Esophagus muscularis mucosa (tissue), 4 donors: ENCODE results near the gene KCNQ4. TPM values are rescaled to one million over a fixed set of nuclear protein-coding genes. Genes with fewer than 3 reads are reported as not detected.

Experiments
- DNase-seq: peaks from one replicate; pipeline ENCODE4 v3.0.0-alpha.2; 2017; ENCODE audit errors: extremely low spot score
- H3K27ac ChIP-seq, 4 donors: fragments of 200-600 bp; sonication (generic); replicated peaks in 1 of 4; 1 replicate in 3 of 4; 2 replicates in 1 of 4; pipeline ENCODE4 v1.5.1; 2016 to 2019; ENCODE audit warnings: mild to moderate bottlenecking in 1 of 4
- H3K27me3 ChIP-seq, 4 donors: fragments of 200-600 bp; sonication (generic); one replicate each; pipeline versions ENCODE4 v1.5.1 to v1.6.0; 2016 to 2019
- H3K36me3 ChIP-seq, 4 donors: fragments of 200-600 bp; sonication (generic); one replicate each; pipeline ENCODE4 v1.5.1; 2016 to 2019
- H3K4me1 ChIP-seq, 4 donors: fragments of 200-600 bp; sonication (generic); one replicate each; pipeline ENCODE4 v1.5.1; 2016 to 2019
- H3K4me3 ChIP-seq, 4 donors: fragments of 200-600 bp; sonication (generic); 1 replicate in 2 of 4; 2 replicates in 2 of 4; pipeline ENCODE4 v1.5.1; 2016 to 2019; ENCODE audit warnings: mild to moderate bottlenecking in 4 of 4, moderate library complexity in 1 of 4
- H3K9me3 ChIP-seq, 4 donors: fragments of 200-600 bp; sonication (generic); 1 replicate in 3 of 4; 2 replicates in 1 of 4; pipeline ENCODE4 v1.5.1; 2016 to 2019
- CTCF ChIP-seq, 3 experiments: fragments of 200-600 bp in 2 of 3; fragments of 450-650 bp in 1 of 3; sonication (generic) in 2 of 3; IDR thresholded peaks; one replicate each; pipeline ENCODE4 v1.5.1; 2017 to 2019; ENCODE audit warnings: antibody characterized with exemption in 3 of 3, mild to moderate bottlenecking in 2 of 3, moderate library complexity in 1 of 3
- EP300 ChIP-seq: sonication (generic); formaldehyde crosslinking; IDR thresholded peaks from one replicate; pipeline ENCODE4 v1.6.1; 2017; ENCODE audit warnings: antibody characterized with exemption
- POLR2A ChIP-seq: fragments of 450-650 bp; IDR thresholded peaks from one replicate; pipeline ENCODE4 v1.6.1; 2017; ENCODE audit warnings: antibody characterized with exemption, moderate library complexity, mild to moderate bottlenecking, low read depth
- POLR2AphosphoS5 ChIP-seq, 2 donors: sonication (generic); formaldehyde crosslinking; IDR thresholded peaks; one replicate each; pipeline ENCODE4 v1.6.1; 2017; ENCODE audit warnings: antibody characterized with exemption in 2 of 2
- WGBS: methylation state at CpG from one replicate; pipeline ENCODE4 v1.1.5; 2018; 5-methylcytosine and 5-hydroxymethylcytosine counted together
- intact Hi-C: fragments of 100-400 bp; cut with DNase I; formaldehyde crosslinking; loops from one replicate; pipeline ENCODE4 v1.15.1; 2023
- total RNA-seq, 4 donors: library from RNA; depleted of rRNA; stranded (reverse); fragments of >200 nt; gene quantifications; one replicate each; pipeline versions ENCODE4 v1.1.0 to v1.2.1, GENCODE V29; 2016

The KCNQ4 gene
- total RNA-seq, 4 donors from 2014 or later: 9.3 to 22.0 (median 17.1) TPM

- TF ChIP-seq POLR2A: no peak
- TF ChIP-seq EP300: no peak
- Histone ChIP-seq H3K4me3 (no peak overlapping the region), H3K27me3 (no peaks in the 10 kb centered on the region), H3K9me3 (peaks cover 0 to 11% (median 2%) of the 10 kb centered on the region in 4 donors), H3K4me1 (peaks cover 0 to 30% (median 15%) of the 10 kb centered on the region in 4 donors), H3K36me3 (no peaks in the 10 kb centered on the region), H3K27ac (no peak overlapping the region)
- 90% methylated on average over 1 of the region's 1 CpG for WGBS
- no peak for DNase-seq
- intact Hi-C loops: loop anchor here (5.0 kb wide), 1 partner anchor 179 kb away; the partner anchor contains the start of gene RIMS3
Observed at GRCh38 chr1:40845895-40846294, 62.3 kb downstream of the KCNQ4 start.

GRCh38 chr1:40847023-40847745 is 63.6 kb downstream of the KCNQ4 start:
- WGBS: 86% methylated on average over 6 of the region's 6 CpGs
- peaks cover 0 to 10% (median 2%) of the 10 kb centered on the region in 4 donors for H3K9me3 ChIP-seq
- no peaks in the 10 kb centered on the region for H3K36me3 ChIP-seq
- TF ChIP-seq EP300 (no peak), CTCF (IDR thresholded peaks at IDR 0.05) (no peak), POLR2A (no peak), POLR2AphosphoS5 (IDR thresholded peaks at IDR 0.05) (no peak)
- no peak overlapping the region for H3K27ac ChIP-seq
- peaks cover 0 to 30% (median 15%) of the 10 kb centered on the region in 4 donors for H3K4me1 ChIP-seq
- intact Hi-C loops: loop anchor here (5.0 kb wide), 1 partner anchor 180 kb away; the partner anchor contains the start of gene RIMS3
- DNase-seq: no peak
- H3K27me3 ChIP-seq: no peaks in the 10 kb centered on the region
- H3K4me3 ChIP-seq: no peak overlapping the region

- WGBS: 58% methylated on average over 5 of the region's 6 CpGs
- intact Hi-C loops: loop anchor here (2.0 to 5.0 kb wide), 2 partner anchors 104 to 181 kb away; partner anchors contain the start of gene RIMS3
- Histone ChIP-seq H3K4me3 (no peak overlapping the region), H3K27me3 (no peaks in the 10 kb centered on the region), H3K9me3 (no peaks in the 10 kb centered on the region), H3K4me1 (peaks cover 0 to 30% (median 15%) of the 10 kb centered on the region in 4 donors), H3K27ac (no peak overlapping the region), H3K36me3 (no peaks in the 10 kb centered on the region)
- DNase-seq: no peak
- TF ChIP-seq EP300: no peak
- TF ChIP-seq POLR2AphosphoS5 (IDR thresholded peaks at IDR 0.05): peak in 1 of 2 donors; percentile 37
- TF ChIP-seq POLR2A: no peak
- peak; percentile 75 to 90 (median 84) for TF ChIP-seq CTCF (IDR thresholded peaks at IDR 0.05)
Observed at GRCh38 chr1:40848530-40849189, 65.1 kb downstream of the KCNQ4 start.

- H3K27me3 ChIP-seq: no peaks in the 10 kb centered on the region
- 19% methylated on average over 12 of the region's 12 CpGs for WGBS
Observed at GRCh38 chr1:40849801-40850592, 66.4 kb downstream of the KCNQ4 start.

More at GRCh38 chr1:40849801-40850592, 66.4 kb downstream of the KCNQ4 start:
- H3K36me3 ChIP-seq: no peaks in the 10 kb centered on the region
- intact Hi-C loops: loop anchor here (2.0 to 5.0 kb wide), 4 partner anchors 75 to 237 kb away; partner anchors contain the start of gene RIMS3
- H3K4me1 ChIP-seq: peaks cover 0 to 23% (median 11%) of the 10 kb centered on the region in 4 donors
- H3K9me3 ChIP-seq: no peaks in the 10 kb centered on the region
- no peak overlapping the region for H3K27ac ChIP-seq
- no peak overlapping the region for H3K4me3 ChIP-seq
- no peak for TF ChIP-seq POLR2A
- TF ChIP-seq CTCF (IDR thresholded peaks at IDR 0.05): peak; percentile 87 to 94 (median 94)
- no peak for TF ChIP-seq EP300
- peak in 1 of 2 donors; percentile 18 for TF ChIP-seq POLR2AphosphoS5 (IDR thresholded peaks at IDR 0.05)
- peak; percentile 94 for DNase-seq
